ENCODE measurements around the gene RETREG1.

RETREG1 gene

GRCh38 chr5:16492398-16493140, 124.2 kb downstream of the RETREG1 start:
- H3K4me2 ChIP-seq (ENCODE audit: low read length, poor library complexity, severe bottlenecking) = no peak overlapping the region
- H3K27ac ChIP-seq (ENCODE audit: low read length, poor library complexity, severe bottlenecking) = no peak overlapping the region
- H3K9me3 ChIP-seq (ENCODE audit: control insufficient read depth, low read length) = no peaks in the 10 kb centered on the region

GRCh38 chr5:16490911-16491310, 125.9 kb downstream of the RETREG1 start:
- no peak overlapping the region for H3K4me2 ChIP-seq (ENCODE audit: low read length, poor library complexity, severe bottlenecking)
- no peak overlapping the region for H2AK5ac ChIP-seq (ENCODE audit: low read length, severe bottlenecking)
- no peak overlapping the region for H3K4ac ChIP-seq (ENCODE audit: low read depth in 1 of 2, low read length in 2 of 2)
- no peaks in the 10 kb centered on the region for H3K4me1 ChIP-seq (ENCODE audit: control insufficient read depth, insufficient read depth, low read depth, low read length)
- H3K4me3 ChIP-seq (ENCODE audit: insufficient read depth in 1 of 2, low read depth in 1 of 2, low read length in 2 of 2) = no peak overlapping the region
- H4K8ac ChIP-seq (ENCODE audit: low read length) = no peak overlapping the region
- H2BK120ac ChIP-seq (ENCODE audit: low read depth, low read length) = no peak overlapping the region
- H3K23ac ChIP-seq (ENCODE audit: low read length in 2 of 2) = no peak overlapping the region
- no peak overlapping the region for H3K9ac ChIP-seq (ENCODE audit: low read length)
- no peak overlapping the region for H3K27ac ChIP-seq (ENCODE audit: low read length, poor library complexity, severe bottlenecking)
- no peaks in the 10 kb centered on the region for H3K36me3 ChIP-seq (ENCODE audit: control insufficient read depth in 1 of 2, insufficient read depth in 2 of 2, low read depth in 1 of 2, low read length in 2 of 2)
- no peaks in the 10 kb centered on the region for H3K79me1 ChIP-seq (replicated peaks; ENCODE audit: low read length, poor library complexity, severe bottlenecking)
- H2BK5ac ChIP-seq (ENCODE audit: low read depth, low read length, poor library complexity, severe bottlenecking) = no peak overlapping the region
- H2AFZ ChIP-seq (ENCODE audit: low read depth, low read length) = no peak overlapping the region
- no peak for DNase-seq
- H4K91ac ChIP-seq (ENCODE audit: low read length) = no peak overlapping the region
- no peak overlapping the region for H2BK12ac ChIP-seq (ENCODE audit: low read length in 2 of 2)
- no peaks in the 10 kb centered on the region for H3K9me3 ChIP-seq (ENCODE audit: control insufficient read depth, low read length)
- no peaks in the 10 kb centered on the region for H3K27me3 ChIP-seq (ENCODE audit: control insufficient read depth in 1 of 2, insufficient read depth in 1 of 2, low read length in 2 of 2)
- 91% methylated on average over 8 of the region's 8 CpGs for WGBS
- no peak overlapping the region for H3K18ac ChIP-seq (ENCODE audit: low read depth in 1 of 2, low read length in 2 of 2)
- H2BK15ac ChIP-seq (ENCODE audit: low read depth, poor library complexity, severe bottlenecking) = no peak overlapping the region
- no peak overlapping the region for H3K14ac ChIP-seq (ENCODE audit: low read length in 2 of 2)

More at GRCh38 chr5:16492398-16493140, 124.2 kb downstream of the RETREG1 start:
- H2BK12ac ChIP-seq (ENCODE audit: low read length in 2 of 2) = no peak overlapping the region
- no peak overlapping the region for H4K91ac ChIP-seq (ENCODE audit: low read length)
- DNase-seq = peak; percentile 82
- no peak overlapping the region for H4K8ac ChIP-seq (ENCODE audit: low read length)
- H3K4me3 ChIP-seq (ENCODE audit: insufficient read depth in 1 of 2, low read depth in 1 of 2, low read length in 2 of 2) = no peak overlapping the region
- no peaks in the 10 kb centered on the region for H3K79me1 ChIP-seq (replicated peaks; ENCODE audit: low read length, poor library complexity, severe bottlenecking)
- WGBS = 72% methylated on average over 10 of the region's 10 CpGs
- H3K4me1 ChIP-seq (ENCODE audit: control insufficient read depth, insufficient read depth, low read depth, low read length) = no peaks in the 10 kb centered on the region
- H3K36me3 ChIP-seq (ENCODE audit: control insufficient read depth in 1 of 2, insufficient read depth in 2 of 2, low read depth in 1 of 2, low read length in 2 of 2) = no peaks in the 10 kb centered on the region
- no peak overlapping the region for H3K23ac ChIP-seq (ENCODE audit: low read length in 2 of 2)
- H3K18ac ChIP-seq (ENCODE audit: low read depth in 1 of 2, low read length in 2 of 2) = no peak overlapping the region
- no peaks in the 10 kb centered on the region for H3K27me3 ChIP-seq (ENCODE audit: control insufficient read depth in 1 of 2, insufficient read depth in 1 of 2, low read length in 2 of 2)
- no peak overlapping the region for H2BK5ac ChIP-seq (ENCODE audit: low read depth, low read length, poor library complexity, severe bottlenecking)
- H2BK120ac ChIP-seq (ENCODE audit: low read depth, low read length) = no peak overlapping the region
- no peak overlapping the region for H3K4ac ChIP-seq (ENCODE audit: low read depth in 1 of 2, low read length in 2 of 2)
- H2BK15ac ChIP-seq (ENCODE audit: low read depth, poor library complexity, severe bottlenecking) = no peak overlapping the region
- H2AFZ ChIP-seq (ENCODE audit: low read depth, low read length) = no peak overlapping the region
- H2AK5ac ChIP-seq (ENCODE audit: low read length, severe bottlenecking) = no peak overlapping the region
- H3K9ac ChIP-seq (ENCODE audit: low read length) = peak overlapping the region; percentile 74
- H3K14ac ChIP-seq (ENCODE audit: low read length in 2 of 2) = no peak overlapping the region

- H3K27ac ChIP-seq (ENCODE audit: low read length, poor library complexity, severe bottlenecking) = no peak overlapping the region
- no peak overlapping the region for H3K14ac ChIP-seq (ENCODE audit: low read length in 2 of 2)
- H2BK15ac ChIP-seq (ENCODE audit: low read depth, poor library complexity, severe bottlenecking) = no peak overlapping the region
- no peak overlapping the region for H3K18ac ChIP-seq (ENCODE audit: low read depth in 1 of 2, low read length in 2 of 2)
- DNase-seq = peak; percentile 62
- H3K4me1 ChIP-seq (ENCODE audit: control insufficient read depth, insufficient read depth, low read depth, low read length) = no peaks in the 10 kb centered on the region
- H3K23ac ChIP-seq (ENCODE audit: low read length in 2 of 2) = no peak overlapping the region
- peak overlapping the region; percentile 21 for H3K9ac ChIP-seq (ENCODE audit: low read length)
- no peak overlapping the region for H2AK5ac ChIP-seq (ENCODE audit: low read length, severe bottlenecking)
- H3K36me3 ChIP-seq (ENCODE audit: control insufficient read depth in 1 of 2, insufficient read depth in 2 of 2, low read depth in 1 of 2, low read length in 2 of 2) = no peaks in the 10 kb centered on the region
- no peak overlapping the region for H4K91ac ChIP-seq (ENCODE audit: low read length)
- H4K8ac ChIP-seq (ENCODE audit: low read length) = no peak overlapping the region
- no peaks in the 10 kb centered on the region for H3K79me1 ChIP-seq (replicated peaks; ENCODE audit: low read length, poor library complexity, severe bottlenecking)
- no peak overlapping the region for H3K4ac ChIP-seq (ENCODE audit: low read depth in 1 of 2, low read length in 2 of 2)
- H2BK5ac ChIP-seq (ENCODE audit: low read depth, low read length, poor library complexity, severe bottlenecking) = no peak overlapping the region
- WGBS = no CpG with 5 or more reads among the region's 1 CpG
- no peaks in the 10 kb centered on the region for H3K9me3 ChIP-seq (ENCODE audit: control insufficient read depth, low read length)
- no peaks in the 10 kb centered on the region for H3K27me3 ChIP-seq (ENCODE audit: control insufficient read depth in 1 of 2, insufficient read depth in 1 of 2, low read length in 2 of 2)
- H2AFZ ChIP-seq (ENCODE audit: low read depth, low read length) = no peak overlapping the region
- H3K4me2 ChIP-seq (ENCODE audit: low read length, poor library complexity, severe bottlenecking) = no peak overlapping the region
- H2BK120ac ChIP-seq (ENCODE audit: low read depth, low read length) = no peak overlapping the region
- H2BK12ac ChIP-seq (ENCODE audit: low read length in 2 of 2) = no peak overlapping the region
- no peak overlapping the region for H3K4me3 ChIP-seq (ENCODE audit: insufficient read depth in 1 of 2, low read depth in 1 of 2, low read length in 2 of 2)
Measured at GRCh38 chr5:16489322-16489791, 127.4 kb downstream of the RETREG1 start.

GRCh38 chr5:16487456-16487855, 129.3 kb downstream of the RETREG1 start:
- no peaks in the 10 kb centered on the region for H3K9me3 ChIP-seq (ENCODE audit: control insufficient read depth, low read length)
- 89% methylated on average over 2 of the region's 2 CpGs for WGBS
- H3K4me1 ChIP-seq (ENCODE audit: control insufficient read depth, insufficient read depth, low read depth, low read length) = no peaks in the 10 kb centered on the region
- H4K8ac ChIP-seq (ENCODE audit: low read length) = no peak overlapping the region
- H2BK12ac ChIP-seq (ENCODE audit: low read length in 2 of 2) = no peak overlapping the region
- H3K4me3 ChIP-seq (ENCODE audit: insufficient read depth in 1 of 2, low read depth in 1 of 2, low read length in 2 of 2) = no peak overlapping the region
- H2BK120ac ChIP-seq (ENCODE audit: low read depth, low read length) = no peak overlapping the region
- H3K36me3 ChIP-seq (ENCODE audit: control insufficient read depth in 1 of 2, insufficient read depth in 2 of 2, low read depth in 1 of 2, low read length in 2 of 2) = no peaks in the 10 kb centered on the region
- no peak overlapping the region for H2AFZ ChIP-seq (ENCODE audit: low read depth, low read length)
- no peak overlapping the region for H3K4me2 ChIP-seq (ENCODE audit: low read length, poor library complexity, severe bottlenecking)
- no peak overlapping the region for H3K23ac ChIP-seq (ENCODE audit: low read length in 2 of 2)
- no peaks in the 10 kb centered on the region for H3K27me3 ChIP-seq (ENCODE audit: control insufficient read depth in 1 of 2, insufficient read depth in 1 of 2, low read length in 2 of 2)
- H3K27ac ChIP-seq (ENCODE audit: low read length, poor library complexity, severe bottlenecking) = no peak overlapping the region
- H3K79me1 ChIP-seq (replicated peaks; ENCODE audit: low read length, poor library complexity, severe bottlenecking) = no peaks in the 10 kb centered on the region
- H3K4ac ChIP-seq (ENCODE audit: low read depth in 1 of 2, low read length in 2 of 2) = no peak overlapping the region
- no peak overlapping the region for H3K9ac ChIP-seq (ENCODE audit: low read length)
- no peak overlapping the region for H3K18ac ChIP-seq (ENCODE audit: low read depth in 1 of 2, low read length in 2 of 2)
- no peak for DNase-seq
- peak overlapping the region; percentile 44 for H2BK5ac ChIP-seq (ENCODE audit: low read depth, low read length, poor library complexity, severe bottlenecking)
- H3K14ac ChIP-seq (ENCODE audit: low read length in 2 of 2) = no peak overlapping the region
- H2BK15ac ChIP-seq (ENCODE audit: low read depth, poor library complexity, severe bottlenecking) = no peak overlapping the region
- no peak overlapping the region for H4K91ac ChIP-seq (ENCODE audit: low read length)
- no peak overlapping the region for H2AK5ac ChIP-seq (ENCODE audit: low read length, severe bottlenecking)

All from mesenchymal stem cell (in vitro differentiated cells and primary cell).